Amygdala (tissue), 56 donors: ENCODE measurements around the gene FAM222A.

ENCODE experiments used
- DNase-seq, 56 donors: peaks; one replicate each; lab custom pipeline; 2025; lab: John Stamatoyannopoulos, UW

FAM222A gene

DNA sequence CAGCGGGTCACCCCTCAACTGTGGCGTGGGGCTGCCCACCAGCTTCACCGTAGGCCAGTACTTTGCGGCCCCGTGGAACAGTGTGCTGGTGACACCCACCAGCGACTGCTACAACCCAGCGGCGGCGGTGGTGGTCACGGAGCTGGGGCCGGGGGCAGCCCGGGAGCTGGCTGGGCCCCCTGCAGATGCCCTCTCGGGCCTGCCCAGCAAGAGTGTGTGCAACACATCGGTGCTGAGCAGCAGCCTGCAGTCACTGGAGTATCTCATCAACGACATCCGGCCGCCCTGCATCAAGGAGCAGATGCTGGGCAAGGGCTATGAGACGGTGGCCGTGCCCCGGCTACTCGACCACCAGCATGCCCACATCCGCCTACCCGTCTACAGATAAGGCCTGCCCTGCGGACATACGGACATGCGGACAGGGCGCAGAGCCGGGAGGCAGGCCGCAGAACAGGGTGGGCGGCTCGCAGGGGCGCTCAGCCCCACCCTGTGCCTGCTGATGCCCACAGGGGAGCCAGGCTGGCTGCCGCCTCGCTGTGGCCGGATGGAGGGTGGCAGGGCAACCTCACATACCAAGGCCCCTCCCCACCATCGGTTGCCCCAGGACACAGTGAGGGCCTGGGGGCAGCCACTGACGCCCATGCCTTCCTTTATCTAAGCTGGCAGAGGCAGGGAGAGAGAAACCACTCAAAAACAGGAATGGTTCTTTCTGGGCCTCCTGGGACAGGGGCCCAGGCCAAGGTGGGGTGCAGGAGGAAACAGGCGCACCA, 55.5 kb downstream of the FAM222A start:
- no peak for DNase-seq

GRCh38 chr12:109770104-109770860, 56.7 kb downstream of the FAM222A start:
- DNase-seq = peak in 22 of 56 donors; percentile 9 to 55 (median 30)

GRCh38 chr12:109770861-109771670, 57.4 kb downstream of the FAM222A start:
- peak in 2 of 56 donors; percentile 8 to 39 for DNase-seq

DNA sequence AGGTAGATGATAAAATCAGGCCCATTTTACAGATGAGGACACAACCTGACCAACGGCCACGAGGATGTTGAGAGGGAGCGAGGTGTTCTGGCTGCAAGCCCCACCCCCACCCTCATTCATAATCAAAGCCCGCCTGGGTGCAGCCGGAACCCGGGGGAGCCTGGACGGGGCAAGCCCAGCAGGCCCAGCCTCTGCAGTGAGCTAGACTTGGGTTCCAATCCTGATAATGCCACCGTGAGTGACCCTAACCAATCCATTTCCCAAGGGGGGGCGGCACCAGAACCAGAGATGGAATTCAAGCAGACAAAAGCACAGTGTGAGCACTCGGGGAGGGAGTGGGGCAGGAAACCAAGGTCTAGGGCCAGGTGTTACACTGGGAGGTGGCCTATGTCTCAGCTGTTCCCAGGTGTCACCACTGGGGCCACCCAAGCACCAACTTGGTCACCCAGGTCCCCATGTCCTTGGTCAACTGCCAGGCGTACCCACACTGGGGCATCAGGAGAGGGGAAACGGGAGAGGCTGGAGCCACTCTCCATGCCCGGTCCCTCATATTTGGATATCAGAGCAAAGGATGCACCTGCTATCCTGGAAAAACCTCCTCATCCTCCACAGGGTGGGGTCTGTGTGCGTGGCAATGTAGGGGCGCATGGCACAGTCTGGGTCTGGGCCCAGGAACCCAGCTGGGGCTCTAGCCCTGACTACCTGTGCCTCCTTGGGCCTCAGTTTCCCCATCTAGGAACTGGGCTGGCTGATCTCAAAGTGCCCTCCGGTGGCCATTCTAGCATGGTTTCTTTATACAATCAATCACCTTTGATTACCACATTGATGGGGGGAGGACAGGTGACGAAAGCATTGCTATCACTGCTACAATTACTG, 58.4 kb downstream of the FAM222A start:
- DNase-seq = no peak

DNA sequence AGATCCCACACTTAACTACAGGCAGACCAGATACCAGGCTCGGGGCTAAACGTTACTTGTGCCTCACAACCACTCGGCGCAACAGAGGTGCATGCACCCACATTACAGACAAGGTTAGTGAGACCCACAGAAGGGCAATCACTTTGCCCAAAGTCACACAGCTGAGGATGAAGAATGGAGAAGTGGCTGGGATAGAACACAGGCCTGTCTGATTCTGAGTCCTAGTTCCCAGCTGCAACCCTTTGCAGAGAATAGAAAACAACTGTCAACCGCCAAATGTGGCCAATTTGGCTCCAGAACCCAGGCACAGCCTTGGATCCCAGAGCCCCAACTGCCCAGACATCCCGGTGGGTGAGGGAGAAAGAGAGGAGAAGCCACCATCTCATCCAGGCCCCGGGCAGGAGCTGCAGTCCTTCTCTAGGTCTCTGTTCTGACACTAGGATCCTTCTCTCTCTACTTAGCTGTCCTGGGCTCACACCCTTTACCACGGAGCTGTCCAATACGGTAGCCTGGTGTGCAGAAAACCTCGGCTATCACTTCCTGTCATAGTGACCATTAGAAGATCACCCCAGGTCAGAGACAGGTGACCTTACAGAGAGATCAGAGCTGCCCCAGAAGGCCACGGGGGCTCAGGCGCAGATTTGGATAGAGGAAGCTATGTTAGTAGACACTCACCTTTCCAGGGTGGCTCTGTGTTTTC, 59.1 kb downstream of the FAM222A start:
- DNase-seq = peak in 8 of 56 donors; percentile 20 to 63 (median 34)

- DNase-seq = peak in 16 of 56 donors; percentile 9 to 54 (median 28)
Observed at GRCh38 chr12:109773384-109774011, 59.9 kb downstream of the FAM222A start.

DNA sequence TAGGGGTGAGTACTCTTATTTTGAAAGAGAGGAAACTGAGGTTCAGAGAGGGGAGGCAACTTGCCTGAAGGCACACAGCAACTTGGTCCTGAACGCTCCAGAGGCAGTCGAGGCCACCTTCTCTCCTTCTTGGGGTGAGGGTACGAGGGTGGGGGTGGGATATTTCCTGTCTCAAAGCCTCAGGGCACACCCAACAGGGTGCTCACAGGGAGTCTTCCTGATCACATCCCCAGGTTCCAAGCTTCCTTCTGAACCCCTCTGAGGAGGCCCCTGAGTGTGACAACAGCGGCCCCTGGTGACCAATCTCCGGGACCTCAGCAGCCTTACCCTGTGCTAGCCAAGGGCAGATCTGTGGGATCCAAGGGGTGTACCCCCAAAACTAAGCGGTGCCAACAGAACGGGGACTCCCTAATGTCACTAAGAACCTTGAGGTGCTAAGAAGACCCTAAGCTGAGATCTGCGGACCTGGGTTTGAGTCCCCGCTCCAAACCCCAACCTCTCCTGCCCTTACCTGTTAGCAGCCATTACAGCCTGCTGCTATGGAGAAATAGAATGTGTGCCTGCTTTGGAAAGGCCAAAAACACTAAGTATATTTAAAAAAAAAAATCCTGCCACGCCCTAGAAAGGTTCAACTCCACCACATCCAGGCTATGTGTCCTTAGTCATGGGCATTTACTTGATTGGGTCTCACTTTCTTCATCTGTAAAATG, 61.7 kb downstream of the FAM222A start:
- peak in 49 of 56 donors; percentile 11 to 83 (median 52) for DNase-seq

GRCh38 chr12:109776624-109777023, 63.0 kb downstream of the FAM222A start:
- DNase-seq = no peak

DNA sequence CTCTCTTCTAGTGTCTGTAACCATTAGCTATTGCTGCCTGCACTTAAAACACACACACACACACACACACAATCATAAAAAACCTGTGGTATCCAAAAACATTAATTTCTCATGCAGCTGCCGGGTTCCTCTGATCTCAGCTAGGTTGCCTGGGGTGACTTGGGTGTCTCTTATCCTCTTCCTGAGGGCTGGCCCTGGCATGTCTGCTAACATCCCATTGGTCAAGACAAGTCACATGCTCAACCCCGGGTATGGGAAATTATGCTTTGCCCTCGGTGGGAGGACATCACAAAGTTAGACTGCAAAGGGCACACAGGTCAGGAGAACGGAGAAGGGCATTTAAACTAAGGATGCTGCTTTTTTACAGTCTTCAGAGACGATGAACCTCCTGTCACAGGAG, 63.9 kb downstream of the FAM222A start:
- DNase-seq = no peak

DNA sequence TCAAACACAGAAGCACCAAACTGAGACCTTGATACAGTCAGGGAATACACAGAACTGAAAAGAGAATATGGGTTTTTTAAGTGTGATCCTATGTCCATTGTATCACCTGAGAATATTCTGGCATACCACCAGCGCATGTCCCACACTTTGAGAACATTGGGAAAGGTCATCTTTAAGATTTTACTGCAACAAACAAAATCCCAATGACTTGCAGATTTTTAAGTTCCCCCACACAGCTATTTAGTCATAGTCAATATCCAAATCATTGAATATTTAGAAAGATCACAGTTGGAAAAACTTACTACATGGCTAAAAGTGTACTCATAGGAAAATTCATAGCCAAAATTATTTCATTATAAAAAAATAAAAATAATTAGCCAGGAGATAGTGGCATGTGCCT, 65.1 kb downstream of the FAM222A start:
- no peak for DNase-seq

GRCh38 chr12:109779382-109779781, 65.8 kb downstream of the FAM222A start:
- DNase-seq = no peak

DNA sequence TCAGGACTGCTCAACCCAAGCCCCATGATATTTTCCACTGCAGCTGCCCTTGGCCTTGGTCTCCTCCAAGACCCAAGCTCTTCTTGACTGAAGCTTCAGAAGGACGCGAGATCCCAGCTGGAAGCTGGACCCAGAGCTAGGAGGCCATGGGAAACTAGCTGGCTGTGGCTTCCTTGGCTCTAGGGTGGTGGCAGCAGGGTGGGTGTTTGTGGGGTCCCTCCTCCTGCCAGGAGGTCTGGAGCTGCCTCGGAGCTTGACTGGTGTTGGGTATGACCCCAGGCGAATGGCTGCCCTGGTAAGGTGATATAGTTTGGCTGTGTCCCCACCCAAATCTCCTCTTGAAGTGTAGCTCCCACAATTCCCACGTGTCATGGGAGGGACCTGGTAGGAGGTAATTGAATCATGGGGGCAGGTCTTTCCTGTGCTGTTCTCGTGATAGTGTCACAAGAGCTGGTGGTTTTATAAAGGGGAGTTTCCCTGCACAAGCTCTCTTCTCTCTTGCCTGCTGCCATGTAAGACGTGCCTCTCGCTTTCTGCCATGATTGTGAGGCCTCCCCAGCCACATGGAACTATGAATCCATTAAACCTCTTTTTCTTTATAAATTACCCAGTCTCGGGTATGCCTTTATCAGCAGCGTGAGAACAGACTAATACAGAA, 68.2 kb downstream of the FAM222A start:
- DNase-seq = no peak

- no peak for DNase-seq
Observed at GRCh38 chr12:109782326-109782703, 68.7 kb downstream of the FAM222A start.

DNA sequence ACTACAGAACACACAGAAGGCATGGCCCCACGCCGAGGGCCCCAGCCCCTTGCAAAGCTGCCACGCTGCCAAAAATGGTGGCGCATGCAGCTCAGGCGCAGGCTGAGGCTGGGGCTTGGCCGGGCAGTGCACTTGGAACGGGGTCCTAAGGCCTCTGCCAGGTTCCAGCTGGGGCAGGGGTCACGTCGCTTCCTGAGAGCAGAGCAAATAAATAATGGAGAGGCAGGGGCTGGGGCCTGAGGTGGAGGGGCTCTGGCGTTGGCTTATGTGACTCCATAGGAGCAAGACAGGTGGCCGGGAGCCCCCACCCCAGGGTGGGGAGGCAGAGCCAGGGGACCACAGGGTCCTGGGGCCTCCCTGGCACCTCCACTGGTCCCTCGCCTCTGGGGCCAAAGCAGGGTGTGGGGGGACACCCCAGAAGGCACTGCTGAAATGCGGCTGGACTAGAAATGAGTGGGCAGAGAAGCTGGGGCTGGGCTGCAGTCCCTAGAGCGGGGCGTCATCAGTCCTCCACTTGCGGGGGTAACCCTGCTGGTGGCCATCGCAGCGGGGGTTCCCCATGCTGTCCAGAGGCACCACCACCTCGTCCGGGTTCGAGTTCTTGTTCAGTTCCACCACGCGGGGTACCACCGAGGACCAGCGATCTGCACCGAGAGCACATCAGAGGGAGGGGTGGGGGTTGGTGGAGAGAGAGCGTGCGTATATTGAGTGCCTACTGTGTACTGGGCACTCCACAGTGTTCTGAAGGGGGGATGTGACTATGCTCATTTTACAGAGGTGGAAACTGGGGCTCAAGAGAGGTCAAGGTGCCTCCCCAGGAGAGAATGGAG, 69.7 kb downstream of the FAM222A start:
- DNase-seq = no peak

DNA sequence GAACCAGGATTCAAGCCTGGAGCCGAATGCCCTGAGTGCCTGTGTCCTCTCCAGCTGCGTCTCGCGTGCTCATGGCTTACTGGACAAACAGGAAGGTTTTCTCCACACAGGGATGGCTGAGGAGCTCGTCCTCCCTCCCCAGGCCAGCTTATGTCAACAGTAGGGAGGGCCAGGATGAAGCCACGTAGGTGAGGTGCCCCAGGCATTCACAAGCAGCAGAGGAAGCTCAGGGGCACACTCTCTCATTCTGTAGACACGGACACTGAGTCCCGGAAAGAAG, 70.3 kb downstream of the FAM222A start:
- DNase-seq = no peak

- no peak for DNase-seq
Observed at GRCh38 chr12:109785854-109786253, 72.2 kb downstream of the FAM222A start.

DNA sequence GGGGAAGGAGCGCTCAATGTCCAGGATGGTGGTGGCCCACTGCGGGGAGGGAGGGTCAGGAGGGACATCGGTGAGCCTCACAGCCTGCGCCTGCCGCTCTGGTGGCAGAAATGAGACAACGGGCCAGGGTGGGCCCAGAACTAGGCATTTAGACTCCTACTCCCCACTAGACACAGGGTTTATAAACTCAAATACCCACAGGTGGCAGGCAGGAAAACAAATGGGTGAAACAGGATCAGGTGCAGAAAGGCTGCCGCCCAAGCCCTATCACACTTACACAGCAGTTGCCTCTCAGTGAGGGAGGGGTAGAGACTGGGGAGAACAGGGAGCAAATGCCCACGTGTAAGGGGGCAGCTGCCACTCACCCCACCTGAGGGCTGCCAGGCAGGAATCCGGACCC, 73.2 kb downstream of the FAM222A start:
- DNase-seq = no peak
